OCI-M2 (cell line): ENCODE measurements around the gene DENND1A.

Experiments
- DNase-seq: peaks from one replicate; lab custom pipeline; 2025; ENCODE audit not compliant: unreplicated experiment; lab: John Stamatoyannopoulos, UW

DENND1A gene

DNA sequence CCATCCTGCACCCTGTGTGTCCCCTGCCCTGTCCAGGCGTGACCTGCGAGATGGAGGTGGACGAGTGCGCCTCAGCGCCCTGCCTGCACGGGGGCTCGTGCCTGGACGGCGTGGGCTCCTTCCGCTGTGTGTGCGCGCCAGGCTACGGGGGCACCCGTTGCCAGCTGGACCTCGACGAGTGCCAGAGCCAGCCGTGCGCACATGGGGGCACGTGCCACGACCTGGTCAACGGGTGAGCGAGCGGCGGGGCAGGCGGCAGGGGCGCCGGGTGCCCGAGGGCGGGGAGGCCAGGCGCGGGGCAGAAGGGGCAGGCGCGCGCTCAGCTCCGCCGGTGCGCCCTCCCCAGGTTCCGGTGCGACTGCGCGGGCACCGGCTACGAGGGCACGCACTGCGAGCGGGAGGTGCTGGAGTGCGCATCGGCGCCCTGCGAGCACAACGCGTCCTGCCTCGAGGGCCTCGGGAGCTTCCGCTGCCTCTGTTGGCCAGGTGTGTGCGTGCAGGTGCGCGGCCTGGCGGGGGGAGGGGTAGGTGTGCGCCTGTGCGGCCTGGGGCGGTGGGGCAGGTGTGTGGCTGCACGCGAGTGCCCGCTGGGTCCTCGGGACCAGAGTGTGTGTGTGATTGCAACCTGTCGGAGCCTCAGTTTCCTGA lies 563.9 kb downstream of the DENND1A start:
- DNase-seq, result no peak

DNA sequence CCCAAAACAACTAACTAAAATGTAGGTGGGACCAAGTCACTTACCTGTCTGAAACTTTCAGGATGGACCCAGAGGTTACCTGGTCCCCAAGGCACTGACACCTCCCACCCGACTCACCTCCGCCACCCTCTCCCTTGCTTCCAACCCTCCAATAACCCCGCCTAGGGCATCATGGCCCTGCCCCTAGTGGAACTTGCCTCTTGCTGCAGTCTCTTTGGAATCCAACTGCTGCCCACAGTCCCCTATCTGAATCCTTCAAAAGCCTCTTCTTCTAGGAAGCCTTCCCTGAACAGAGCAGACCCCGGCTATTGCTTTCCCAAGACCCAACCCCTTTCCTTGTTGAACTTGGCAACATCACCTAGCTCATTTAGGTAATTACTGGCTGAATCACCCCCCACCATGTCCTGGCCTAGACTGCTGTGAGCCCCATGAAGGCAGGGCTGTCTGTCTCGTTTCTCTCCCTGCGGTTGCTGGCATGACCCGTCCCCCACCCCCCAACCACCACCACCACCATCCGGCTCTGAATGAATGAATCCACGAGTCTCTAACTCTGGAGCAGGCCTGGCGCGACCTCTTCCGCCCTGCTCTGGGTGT lies 564.5 kb downstream of the DENND1A start:
- no peak for DNase-seq

DNA sequence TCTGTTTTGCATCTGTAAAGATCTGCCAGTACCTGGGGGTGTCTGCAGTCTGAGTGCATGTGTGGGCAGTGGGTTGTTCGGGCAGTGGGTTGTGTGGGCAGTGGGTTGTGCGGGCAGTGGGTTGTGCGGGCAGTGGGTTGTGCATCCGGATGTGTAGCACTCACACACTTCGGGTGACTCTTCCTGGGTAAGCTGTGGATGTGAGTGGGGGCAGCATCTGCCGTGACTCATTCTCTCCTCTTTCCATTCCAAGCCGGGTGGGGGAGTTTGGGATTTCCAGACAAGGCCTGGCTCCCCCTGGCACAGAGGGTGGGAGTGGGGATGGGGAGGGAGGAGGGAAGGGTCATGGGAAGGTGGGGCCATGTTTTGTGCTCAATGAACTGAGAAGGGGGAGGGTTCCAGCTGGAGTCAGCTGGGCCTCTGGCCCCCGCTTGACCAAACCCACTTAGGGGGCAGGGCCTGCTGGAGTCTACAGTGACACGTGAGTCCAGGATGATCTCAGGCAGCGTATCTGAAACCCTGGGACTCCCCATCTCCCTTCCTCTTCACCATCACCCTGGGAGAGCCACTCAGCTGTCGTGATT lies 565.6 kb downstream of the DENND1A start:
- DNase-seq, result no peak

DNA sequence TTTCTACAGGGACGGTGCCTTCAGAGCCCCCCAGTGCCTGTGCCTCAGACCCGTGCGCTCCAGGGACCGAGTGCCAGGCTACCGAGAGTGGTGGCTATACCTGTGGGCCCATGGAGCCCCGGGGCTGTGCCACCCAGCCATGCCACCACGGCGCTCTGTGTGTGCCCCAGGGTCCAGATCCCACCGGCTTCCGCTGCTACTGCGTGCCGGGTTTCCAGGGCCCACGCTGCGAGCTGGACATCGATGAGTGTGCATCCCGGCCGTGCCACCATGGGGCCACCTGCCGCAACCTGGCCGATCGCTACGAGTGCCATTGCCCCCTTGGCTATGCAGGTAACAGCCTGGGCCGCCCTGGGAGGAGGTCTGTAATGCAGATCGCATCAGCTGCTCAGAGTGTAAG lies 567.1 kb downstream of the DENND1A start:
- DNase-seq, result no peak

DNA sequence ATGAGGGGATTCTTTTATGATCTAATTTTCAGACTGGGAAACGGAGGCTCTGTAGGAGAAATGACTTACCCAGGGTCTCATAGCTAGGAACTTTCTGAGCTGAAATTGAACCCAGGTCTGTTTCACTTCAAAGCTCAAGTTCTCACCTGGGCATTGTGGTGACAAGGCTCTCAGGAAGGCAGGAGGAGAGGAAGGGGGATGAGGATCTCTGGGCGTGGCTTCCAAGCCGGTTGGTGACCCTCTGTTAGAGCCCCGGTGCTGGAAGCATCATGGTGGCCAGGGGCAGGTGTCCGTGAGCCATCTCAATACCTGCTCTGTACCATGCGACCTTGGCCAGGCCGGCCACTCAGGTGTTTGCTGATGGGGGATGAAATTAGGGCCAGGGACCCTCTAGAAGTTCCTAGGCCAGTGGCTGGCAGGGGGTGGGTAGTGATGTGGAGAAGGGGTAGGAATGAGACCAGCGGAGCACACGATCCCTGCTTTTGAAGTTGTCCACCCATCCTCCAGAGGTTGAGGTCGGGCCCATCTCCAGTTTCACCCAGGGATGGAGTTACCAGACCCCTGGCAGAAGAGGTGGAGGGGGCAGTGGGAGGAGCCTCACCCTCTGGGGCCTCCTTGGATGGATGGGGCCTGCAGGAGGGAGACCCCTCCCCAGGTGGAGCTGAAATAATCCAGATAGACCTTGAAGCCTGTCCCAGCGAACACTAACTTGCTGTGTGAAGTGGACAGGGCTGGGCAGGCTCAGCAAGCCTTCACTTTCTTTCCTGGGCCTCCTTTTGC lies 568.0 kb downstream of the DENND1A start:
- no peak for DNase-seq

DNA sequence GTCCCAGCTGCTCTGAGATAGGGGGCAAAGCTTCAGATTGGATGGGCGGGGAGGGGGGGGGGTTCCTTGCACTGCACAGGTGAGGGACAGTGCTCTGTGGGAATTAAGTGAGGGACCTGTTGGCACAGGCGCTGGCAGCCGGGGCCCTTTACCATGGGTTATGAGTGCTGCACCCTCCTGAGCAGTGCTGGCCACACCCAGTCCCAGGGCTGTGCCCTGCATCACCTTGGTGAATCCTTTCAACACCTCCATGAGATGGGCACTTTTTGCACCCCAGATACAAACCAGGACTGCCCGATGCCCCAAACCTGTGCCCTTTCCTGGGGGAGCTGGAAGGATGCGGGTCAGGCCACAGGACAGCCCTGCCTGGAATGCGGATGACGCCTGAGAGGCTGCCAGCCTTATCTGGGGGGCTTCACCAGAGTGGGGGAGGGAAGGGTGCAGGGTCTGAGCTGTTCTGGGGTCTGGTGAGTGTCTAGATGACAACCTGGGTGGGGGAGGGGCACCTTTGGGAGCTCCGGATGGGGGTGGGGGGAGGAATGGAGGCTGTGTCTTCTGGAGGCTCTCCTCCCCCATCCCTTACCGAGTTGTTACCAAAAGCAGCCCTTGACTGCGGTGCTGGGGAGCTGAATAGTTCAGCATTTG lies 568.7 kb downstream of the DENND1A start:
- no peak for DNase-seq

DNA sequence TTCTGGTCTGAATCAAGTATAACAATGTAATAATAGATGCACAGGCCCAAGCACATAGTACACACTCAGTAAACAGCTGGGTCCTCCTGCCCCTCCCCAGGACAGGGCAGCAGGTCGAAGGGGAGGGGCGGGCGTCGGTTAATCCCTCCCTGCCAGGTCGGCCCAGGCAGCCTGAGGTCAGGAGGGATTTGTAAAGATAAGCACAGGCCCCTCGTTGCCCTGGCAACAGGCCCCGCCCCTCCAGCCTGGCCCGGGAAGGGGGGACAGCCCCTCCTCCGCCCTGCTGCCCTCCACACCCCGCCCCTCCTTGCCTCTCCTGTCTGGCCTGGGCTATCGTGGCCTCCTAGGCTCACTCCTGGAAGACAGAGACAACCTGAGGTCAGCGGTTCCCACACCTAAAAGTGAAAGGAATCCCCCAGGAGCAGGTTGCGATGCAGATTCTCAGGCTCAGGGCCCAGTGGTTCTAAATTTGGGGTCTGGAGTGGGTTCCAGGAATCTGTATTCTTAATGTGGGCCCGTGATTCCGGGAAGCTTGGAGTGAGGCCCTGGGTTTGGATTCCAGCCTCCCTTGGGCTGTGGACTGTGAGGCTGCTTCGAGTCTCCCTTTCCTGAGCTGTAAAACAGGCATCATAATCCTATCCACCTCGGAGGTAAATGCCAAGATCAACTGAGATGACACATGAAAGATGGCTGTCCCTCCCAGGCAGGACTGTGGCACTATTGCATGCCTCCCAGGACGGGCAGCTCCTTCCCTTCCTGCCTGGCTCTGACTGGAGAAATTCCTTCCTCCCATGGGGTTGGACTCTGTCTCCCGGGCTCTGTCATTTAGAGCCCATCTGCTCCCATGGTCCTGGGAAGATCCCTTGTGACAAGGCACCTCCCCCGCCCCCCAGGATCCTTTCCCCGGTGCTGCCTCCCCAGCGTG lies 569.5 kb downstream of the DENND1A start:
- DNase-seq, result peak; percentile 46

DNA sequence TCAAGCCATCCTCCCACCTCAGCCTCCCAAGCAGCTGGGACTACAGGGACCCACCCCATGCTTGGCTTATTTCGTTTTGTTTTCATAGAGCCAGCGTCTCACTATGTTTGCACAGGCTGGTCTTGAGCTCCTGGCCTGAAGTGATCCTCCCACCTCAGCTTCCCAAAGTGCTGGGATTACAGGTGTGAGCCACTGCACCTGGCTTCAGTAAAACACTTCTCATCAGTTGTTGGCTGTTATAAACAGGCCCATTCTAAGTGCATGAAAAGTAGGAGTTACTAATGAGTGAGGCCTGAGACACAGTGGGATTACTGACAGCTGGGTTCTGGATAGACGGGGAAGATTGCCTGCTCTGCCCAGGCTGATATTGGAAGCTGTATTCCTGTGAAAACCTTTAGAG lies 570.4 kb downstream of the DENND1A start:
- DNase-seq, result no peak

DNA sequence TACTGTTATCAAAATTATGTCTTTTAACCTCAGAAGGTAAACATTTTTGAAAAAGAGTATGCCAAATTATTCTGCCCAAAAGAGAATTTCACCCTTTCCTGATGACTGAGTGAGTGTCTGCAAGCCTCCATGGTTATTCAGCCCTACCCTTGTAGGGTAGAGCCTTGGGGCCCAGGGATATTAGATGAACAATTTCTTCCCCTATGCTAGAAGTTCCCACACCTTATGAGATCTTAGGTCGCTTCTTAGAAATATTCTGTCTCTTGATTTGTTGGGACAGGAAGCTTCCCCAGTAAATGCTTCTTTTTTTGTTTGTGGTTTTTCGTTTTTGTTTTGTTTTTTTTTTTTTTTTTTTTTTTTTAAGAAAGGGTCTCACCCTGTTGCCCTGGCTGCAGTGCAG lies 570.8 kb downstream of the DENND1A start:
- DNase-seq, result no peak

DNA sequence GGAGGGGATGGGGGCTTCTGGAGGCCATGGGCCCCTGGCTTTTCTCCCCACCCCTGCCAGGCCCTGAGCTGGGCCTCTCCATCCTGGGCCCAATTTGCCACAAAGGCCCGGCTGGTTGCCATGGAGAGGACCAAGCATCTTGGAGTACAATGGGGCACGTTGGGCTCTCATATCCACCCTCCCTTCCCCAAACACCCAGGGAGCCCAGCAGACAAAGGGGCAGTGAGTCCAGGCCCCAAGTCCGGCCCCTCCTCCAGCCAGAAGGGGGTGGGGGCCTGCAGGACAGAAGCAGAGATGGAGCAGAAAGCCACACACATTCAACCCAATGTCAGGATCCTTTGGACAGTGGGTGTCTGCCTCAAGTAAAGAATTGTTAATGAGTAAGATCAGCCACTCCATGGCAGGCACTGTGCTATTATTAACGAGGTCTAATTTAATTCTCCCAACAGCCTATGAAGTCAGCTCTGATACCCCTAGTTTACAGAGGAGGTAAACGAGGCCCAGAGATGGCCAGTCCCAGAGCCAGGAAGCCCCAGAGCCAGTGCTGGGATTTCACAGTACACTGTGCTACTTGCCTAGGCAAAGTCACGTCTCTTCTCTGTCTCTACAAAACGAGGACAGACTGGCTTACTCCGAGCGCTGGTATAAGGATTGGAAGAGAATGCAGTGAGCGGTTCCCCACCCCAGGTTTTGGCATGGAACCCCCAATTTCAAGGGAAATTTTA lies 571.6 kb downstream of the DENND1A start:
- no peak for DNase-seq

DNA sequence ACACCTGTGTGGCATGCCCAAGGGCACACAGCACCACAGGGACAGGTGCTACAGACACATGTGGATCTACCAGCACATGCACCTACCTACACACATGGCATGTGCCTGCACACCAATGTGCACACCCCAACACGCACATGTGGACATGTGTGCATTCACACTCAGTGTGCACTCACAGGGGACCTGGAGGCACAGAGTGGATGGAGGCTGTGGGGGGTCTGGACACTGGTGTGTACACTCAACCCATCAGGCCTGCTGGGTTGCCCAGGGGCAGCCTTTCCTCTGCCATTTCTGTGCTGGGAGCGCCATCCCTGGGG lies 572.2 kb downstream of the DENND1A start:
- no peak for DNase-seq

DNA sequence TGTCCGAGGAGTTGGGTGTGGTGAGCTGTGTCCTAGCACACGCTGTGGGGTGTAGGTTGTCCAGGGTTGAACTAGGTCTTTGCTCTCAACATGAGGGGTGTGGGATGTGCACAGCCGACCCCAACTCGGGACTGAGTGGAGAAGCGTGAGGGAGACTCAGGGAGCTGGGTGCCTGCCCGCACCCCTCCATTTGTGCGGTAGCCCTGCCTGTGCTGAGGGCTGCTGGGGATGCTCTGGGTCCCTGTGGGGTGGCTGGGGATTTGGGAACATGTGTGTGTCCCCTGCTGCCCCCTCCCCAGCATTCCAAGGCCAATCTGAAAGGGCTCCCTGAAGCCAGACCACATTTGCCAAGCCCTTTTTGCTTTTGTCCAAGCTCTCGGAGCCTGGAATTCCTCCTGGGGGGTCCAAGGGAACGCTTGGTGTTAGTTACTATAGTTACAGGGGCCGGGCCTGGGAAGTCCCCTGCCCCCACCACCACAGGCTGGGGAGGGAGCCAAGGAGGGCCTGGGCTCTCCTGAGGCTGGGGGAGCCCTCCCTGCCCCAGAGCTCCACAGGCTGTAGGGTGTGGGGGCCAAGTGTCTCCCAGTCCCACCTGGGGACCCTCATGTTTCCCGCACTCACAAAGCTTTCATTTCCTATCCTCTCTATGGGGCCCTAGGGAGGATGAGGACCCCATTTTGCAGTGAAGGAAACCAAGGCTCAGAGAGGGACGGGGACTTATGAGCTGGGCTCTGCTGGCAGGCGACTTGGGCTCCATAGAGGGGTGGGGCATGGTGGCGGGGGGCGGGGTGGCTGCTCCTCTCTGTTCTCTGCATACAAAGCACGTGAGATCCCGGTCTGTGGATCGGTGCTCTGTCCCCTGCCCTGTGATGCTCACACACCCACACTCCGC lies 572.8 kb downstream of the DENND1A start:
- no peak for DNase-seq

DNA sequence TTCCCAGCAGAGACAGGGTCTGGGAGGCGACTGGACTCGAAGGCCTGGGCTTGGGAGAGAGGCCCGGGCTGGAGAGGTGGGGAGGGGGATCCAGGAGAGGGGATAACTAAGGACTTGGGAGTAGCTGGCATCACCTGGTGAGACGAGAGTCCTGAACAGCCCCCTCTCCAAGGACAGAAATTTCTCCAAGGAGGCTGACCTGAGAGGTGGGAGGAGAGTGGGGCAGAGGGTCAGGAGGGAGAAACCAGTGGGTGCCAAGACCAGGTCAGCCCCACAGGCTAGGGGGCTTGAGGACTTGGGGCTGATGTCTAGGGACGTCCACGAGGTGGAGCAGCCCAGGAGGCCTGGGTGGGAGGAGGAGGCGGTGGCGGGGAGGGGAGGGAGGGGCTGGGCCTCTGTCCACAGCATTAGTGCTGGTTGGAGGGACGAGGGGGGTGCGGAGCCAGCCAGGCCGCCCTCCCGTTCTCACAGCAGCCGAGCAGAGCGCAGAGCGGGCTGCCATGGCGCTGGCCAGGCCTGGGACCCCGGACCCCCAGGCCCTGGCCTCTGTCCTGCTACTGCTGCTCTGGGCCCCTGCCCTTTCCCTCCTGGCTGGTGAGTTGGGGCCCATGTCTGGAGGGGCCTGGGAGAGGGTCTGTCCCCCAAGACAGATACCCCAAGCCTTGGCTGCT lies 574.0 kb downstream of the DENND1A start, which contains the start of gene CRB2:
Gene CRB2, plus strand, starts transcription at position 437 of the 671 bp plus-strand sequence. Its CDS starts 64 bp downstream, at position 501.
- DNase-seq, result no peak

DNA sequence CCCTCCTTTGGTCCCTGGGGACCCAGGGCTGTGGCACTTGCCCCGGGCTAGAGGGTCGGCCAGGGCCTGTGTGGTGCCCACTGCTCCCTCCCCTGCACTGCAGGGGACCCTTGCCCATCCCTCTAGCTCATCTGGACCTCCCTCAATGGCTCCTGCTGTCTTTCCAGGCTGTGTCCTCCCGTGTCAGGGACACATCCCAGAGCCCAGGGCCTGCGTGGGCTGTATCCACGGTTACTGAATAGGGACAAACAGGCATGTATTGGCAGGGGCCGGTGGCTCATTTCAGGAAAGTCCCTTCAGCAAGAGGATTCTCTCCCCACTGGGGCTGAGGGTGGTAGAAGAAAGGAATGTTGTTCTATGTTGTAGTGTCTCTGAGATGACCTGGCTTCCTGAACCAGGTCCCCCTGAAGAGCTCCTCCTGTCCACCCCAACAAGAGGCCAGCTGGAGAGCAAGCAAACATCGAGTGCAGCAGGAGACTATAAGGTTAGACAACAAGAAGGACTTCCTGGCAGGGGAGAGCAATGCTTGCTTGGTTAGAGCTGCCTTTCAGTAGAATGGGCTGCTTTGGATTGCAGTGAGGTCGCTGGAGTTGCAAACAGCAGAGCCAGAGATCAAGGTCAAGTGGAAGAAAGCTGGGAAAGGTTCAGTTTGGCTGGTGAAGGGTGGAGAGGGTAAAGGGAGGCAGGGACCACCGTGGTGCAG lies 575.0 kb downstream of the DENND1A start:
- no peak for DNase-seq

DNA sequence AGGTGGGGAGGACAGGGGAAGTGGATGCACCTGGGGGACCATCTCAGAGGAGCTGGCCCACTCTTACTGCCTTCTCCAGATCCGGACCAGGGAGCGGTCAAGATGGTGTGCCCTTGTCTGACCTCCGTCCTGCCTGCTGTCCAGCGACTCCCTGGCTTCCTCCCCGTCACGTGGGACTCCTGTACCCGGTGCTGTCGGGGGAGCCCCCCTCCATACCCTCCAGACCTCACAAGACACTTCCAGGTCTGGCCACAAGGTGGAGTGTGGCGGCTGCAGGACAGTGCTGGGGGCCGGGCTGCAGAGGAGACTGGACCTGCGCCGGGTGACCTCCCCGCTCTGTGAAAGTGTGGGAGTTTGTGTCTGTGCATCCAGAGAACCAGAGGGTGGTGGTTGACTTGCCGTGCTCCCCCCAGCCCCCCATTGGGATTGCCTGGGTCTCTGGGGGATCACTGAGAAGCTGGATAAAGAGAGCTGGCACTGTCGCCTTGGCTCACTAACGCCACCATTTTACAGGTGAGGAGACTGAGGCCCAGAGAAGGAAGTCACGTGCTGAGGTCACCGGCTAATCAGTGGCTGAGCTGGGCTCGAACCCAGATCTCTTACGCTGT lies 575.8 kb downstream of the DENND1A start:
- no peak for DNase-seq

DNA sequence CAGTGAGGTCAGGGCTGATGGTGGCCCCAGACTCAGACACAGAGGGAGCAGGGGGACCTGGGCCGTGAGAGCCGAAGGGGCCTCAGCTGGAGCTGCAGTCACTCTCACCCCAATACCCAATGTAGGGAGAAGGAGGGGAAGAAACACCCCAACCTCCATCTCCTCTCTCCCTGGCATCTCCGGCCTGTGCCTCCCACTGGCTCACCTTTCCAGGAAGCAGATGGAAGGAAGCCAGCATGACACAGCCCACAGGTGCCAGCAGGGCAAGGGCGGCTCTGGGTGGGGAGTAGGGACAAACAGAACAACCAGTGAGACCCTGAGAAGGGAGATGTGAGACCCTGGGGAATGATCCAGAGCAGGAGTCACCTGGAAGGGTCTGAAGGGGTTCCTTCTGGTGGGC lies 576.9 kb downstream of the DENND1A start:
- DNase-seq, result no peak

DNA sequence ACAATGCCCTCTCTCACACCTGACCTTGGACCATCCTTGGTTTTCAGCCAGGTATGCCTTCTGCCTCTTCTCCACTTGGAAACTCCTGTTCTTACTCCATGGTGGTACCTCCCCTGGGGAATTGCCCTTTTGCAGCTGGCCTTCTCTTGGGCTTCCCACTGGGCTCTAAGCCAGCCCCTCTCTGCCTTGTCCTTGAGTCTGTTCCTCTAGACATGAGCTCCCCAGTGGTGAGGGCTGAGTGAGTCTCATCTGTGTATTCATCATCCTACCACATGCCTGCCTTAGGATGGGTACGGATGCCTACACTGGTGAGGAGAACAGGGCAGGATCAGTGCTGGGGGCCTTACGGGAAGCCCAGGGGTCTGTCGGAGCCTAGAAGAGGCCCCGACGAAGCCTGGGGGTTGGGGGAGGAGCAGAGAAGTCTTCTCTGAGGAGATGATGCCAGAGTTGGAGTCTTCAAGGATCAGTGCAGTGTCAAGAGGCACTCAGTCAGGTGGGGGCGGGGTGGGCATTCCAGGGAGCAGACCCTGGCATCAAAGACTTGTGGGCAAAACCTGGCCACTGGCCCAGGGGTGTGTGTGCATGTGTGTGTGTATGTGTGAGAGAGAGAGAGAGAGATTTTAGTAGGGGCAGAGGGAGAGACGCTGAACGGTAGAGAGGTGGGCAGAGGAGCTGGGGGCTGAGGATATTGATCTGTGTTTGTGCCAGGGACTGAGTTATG lies 579.2 kb downstream of the DENND1A start:
- DNase-seq, result no peak
